H4 (cell line): Measurements from ENCODE around the gene ARHGEF4. TPM values are rescaled to one million over a fixed set of nuclear protein-coding genes. Genes with fewer than 3 reads are reported as not detected.
"Not testable (repeated sequence)": the region's sequence is repeated elsewhere in the genome, so short reads cannot be mapped to it uniquely, and the experiment has no call there.

Experiments
- DNase-seq: peaks from one replicate; pipeline ENCODE4 v3.0.0-alpha.2; 2015; ENCODE audit warnings: low spot score
- total RNA-seq: library from RNA; depleted of rRNA; stranded (reverse); fragments of >200 nt; shearing (Covaris generic); gene quantifications from 2 replicates; pipeline ENCODE4 v1.2.3, GENCODE V29; 2014

Gene ARHGEF4
- total RNA-seq, 1 experiment from 2014 or later, result 1.2 TPM

- no peak for DNase-seq
These were observed 214.2 kb downstream of the ARHGEF4 start for GRCh38 chr2:131050896-131051295.

DNA sequence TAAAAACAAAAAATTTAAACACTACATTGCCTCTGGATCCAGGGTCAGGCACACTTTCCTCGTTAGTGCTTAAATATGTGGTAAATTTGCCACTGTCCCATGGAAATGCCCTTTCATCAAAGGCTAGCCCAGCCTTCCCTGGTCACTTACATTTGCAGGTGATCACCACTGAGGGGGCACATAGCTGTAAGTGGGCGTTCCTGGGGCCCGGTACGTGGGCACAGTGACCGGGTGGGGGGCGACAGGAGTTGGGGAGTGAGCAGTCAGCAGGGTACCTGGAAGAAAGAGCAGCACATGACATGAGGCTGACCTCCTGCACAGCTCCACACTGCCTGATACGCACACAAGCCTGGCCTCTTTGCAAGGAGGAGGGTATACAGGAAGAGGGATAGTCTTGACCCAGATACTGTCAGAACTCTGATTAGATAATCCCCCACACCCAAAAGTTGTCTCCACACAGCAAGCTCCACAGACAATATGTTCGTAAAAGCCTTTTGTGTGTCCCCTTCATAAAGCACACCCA is 216.1 kb downstream of the ARHGEF4 start:
- no peak for DNase-seq

DNA sequence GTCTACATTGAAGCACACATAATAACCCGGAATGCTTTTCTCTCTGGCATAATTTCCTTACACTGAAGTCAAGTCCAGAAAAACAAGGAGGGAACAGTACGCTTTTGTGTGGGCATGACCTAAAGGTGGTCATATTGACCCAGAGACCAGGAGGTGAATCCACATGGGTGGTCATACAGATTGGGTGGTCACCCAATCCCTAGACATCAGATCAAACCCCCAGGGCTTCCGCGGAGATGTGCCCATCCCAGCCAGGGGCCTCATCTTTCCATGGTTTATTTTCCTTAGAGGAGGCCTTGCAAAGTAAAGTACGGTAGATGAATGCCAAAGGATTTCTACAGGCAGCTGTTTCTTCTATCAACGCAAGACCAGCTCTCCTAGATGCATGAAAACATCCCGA is 217.8 kb downstream of the ARHGEF4 start:
- no peak for DNase-seq

GRCh38 chr2:131055169-131056065 is 218.7 kb downstream of the ARHGEF4 start:
- DNase-seq, result no peak

DNA sequence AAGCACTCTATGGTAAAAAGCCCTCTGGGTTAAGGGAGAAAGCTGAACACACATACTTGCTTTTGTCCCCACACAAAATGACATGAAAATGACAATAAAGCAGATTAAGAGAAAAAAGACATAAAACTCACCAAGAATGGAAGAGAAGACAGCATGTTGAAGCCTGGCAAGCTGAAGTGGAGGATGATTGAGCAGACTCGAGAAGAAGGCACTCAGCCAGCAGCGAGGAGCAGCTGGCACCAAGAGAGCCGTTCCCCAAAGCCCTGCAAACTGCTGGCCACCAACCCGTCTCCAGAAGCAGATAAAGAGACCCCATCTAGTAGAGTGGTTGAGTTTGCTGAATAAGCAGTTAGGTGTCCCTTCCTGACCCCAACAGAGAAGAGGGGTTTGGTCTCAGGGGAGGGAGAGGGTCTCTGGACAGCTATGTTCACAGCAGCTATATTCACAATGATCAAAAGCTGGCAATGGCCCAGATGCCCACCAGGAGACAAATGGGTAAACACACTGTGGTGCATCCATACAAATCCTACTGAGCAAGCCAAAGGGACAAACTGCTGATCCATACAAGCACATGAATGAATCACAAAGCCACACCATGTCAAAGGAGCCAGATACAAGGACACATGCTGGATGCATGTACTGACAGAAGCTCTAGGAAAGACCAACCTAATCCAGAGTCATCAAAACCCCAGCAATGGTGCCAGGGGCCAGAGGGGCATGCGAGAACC is 219.7 kb downstream of the ARHGEF4 start:
- no peak for DNase-seq

GRCh38 chr2:131056932-131057287 is 220.2 kb downstream of the ARHGEF4 start:
- DNase-seq, result no peak

- no peak for DNase-seq
These were observed 221.6 kb downstream of the ARHGEF4 start for GRCh38 chr2:131058214-131058843.

- DNase-seq, result no peak
These were observed 222.2 kb downstream of the ARHGEF4 start for GRCh38 chr2:131058920-131059319.

DNA sequence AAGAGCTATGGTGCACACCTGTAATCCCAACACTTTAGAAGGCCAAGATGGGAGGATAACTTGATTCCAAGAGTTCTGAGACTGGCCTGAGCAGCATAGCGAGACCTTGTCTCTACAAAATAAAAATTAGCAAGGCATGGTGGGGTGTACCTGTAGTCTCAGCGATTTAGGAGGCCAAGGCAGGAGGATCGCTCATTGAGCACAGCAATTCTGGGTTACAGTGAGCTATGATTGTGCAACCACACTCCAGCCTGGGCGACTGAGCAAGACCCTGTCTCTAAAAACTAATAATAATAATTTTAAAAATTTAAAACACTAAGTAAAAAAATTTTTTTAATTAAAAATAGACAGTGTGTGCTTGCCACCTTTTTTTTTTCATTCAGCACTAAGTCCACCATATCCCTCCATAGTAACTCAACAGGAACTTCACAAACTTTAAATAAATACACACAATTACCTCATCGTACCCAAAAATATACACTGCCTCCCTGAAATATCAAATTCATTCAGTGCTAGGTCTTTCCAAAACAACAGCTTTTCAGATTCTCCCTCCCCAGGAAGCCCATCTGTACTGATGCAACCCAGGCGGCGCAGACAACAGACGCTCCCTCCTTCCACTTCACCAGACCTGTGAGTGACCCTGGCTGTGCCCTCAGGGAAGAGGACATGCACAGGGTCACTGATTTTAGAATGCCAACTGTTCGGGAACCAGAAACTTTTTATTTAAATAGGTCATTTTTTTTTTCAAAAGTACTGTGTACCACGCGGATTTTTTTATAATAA is 227.0 kb downstream of the ARHGEF4 start:
- DNase-seq, result no peak

GRCh38 chr2:131064589-131065512 is 228.1 kb downstream of the ARHGEF4 start:
- DNase-seq, result no peak

DNA sequence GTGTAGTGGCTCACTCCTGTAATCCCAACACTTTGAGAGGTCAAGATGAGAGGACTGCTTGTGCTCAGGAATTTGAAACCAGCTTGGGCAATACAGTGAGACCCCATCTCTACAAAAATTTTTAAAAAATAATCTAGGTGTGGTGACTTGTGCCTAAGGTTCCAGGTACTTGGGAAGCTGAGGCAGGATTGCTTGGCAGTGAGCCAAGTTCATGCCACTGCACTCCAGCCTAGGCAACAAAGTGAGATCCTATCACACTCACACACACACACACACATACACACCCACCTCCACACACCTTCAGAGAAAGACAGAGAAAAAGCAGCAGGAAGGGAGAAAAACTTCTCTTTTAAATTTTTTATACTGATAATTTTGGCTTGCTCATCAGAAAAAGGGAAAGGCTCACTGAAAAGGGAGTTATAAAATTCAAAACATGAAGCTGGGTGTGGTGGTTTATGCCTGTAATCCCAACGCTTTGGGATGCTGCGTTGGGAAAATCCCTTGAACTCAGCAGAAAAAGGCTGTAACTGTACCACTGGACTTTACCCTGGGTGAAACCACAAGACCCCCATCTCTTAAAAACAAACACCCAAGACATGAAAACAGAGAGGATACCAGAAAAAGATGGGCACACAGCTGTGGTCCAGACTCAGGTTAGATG is 230.9 kb downstream of the ARHGEF4 start:
- DNase-seq, result no peak

- not testable (repeated sequence) for DNase-seq
These were observed 231.5 kb downstream of the ARHGEF4 start for GRCh38 chr2:131068172-131068571.

GRCh38 chr2:131075578-131075977 is 238.9 kb downstream of the ARHGEF4 start:
- DNase-seq, result not testable (repeated sequence)

DNA sequence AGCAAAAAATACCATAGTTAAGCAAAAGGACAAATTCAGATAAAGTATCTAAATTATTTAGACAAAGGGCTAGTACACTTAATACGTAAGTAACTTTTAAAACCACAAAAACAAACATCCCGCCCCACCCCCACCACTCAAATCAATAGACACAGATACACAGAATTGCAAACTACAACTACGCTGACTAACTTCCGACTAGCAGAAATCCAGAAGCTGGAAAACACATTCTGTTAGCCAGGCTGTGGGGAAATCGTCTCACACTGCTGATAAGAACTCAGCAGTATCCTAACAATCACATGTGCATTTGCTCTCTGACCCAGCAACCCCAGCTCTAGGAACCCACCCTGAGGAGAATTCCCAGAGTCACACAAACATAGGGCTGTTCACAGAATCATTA is 240.0 kb downstream of the ARHGEF4 start:
- DNase-seq, result no peak

DNA sequence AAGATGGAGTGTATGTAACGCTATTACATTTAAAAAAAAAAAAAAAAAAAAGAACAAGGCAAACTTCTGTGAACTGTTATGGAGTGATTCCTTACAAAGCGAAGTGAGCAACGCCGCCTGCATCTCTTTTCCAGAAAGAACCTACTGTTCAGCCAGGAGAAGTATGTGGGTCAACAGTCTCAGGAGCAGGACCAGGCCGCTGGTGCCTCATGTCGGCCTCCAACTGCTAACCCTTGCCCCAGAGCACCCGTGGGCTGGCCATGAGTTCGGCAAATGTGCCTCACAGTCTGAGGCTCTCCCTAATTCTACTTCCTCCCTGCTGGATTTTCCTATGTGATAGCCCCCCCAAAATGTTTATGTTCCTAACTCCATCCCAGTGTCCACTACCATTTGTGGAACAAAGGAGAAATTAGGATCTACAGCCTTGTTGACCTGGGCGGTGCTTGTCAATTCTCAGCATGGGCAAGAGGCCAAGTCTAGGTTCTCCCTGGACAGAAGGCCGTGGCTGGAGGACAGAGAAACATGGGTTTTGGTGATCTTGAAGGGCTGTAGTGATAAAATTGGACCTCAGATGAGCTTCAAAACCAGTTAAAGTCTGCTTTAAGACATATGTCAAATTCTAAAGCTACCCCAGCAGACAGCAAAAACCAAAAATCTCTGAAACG is 240.6 kb downstream of the ARHGEF4 start:
- DNase-seq, result no peak

- no peak for DNase-seq
These were observed 241.3 kb downstream of the ARHGEF4 start for GRCh38 chr2:131077966-131078365.

- DNase-seq, result not testable (repeated sequence)
These were observed 243.2 kb downstream of the ARHGEF4 start for GRCh38 chr2:131079931-131080330.

DNA sequence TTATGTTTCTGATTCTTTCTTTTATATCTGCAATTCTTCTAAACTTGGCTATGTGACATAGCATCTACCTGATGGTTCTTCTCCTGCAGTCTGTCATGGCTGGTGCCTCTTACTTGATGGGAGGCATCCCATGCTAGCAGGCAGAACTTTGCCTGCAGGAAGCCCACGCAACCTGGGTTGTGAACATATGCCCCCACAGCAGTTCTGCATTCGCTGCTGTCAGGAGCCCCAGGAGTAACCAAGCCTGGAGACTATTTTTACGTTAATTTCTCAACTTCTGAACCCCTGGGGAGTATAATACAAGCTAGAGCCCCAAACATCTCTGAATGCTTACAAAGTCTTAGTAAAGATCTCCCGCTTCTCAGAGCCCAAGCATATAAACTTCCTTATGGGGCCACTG is 244.5 kb downstream of the ARHGEF4 start:
- DNase-seq, result no peak

- no peak for DNase-seq
These were observed 248.9 kb downstream of the ARHGEF4 start for GRCh38 chr2:131085646-131086045.
